A549 (cell line): ENCODE measurements around the gene GGNBP2. TPM values are rescaled to one million over a fixed set of nuclear protein-coding genes. Genes with fewer than 3 reads are reported as not detected.

Source experiments
- ATAC-seq, 2 experiments: fragments of 200-7000 bp in 1 of 2; fragments of >200 bp in 1 of 2; cut with Nextera tagmentation in 1 of 2; cut with Tn5 transposase in 1 of 2; 3 replicates each; pipeline versions ENCODE4 v1.8.0 to v1.9.1; 2018 to 2020; ENCODE audit warnings: mild to moderate bottlenecking in 1 of 2, moderate library complexity in 1 of 2
- CTCF ChIA-PET: fragments of 300-600 bp; sonication (Branson Sonifier 250); formaldehyde crosslinking; extraction: SDS; loops from one replicate; lab custom pipeline; 2021; ENCODE audit warnings: antibody characterized with exemption, inconsistent platforms; lab: Yijun Ruan, JAX
- POLR2A ChIA-PET: fragments of 350-600 bp; formaldehyde crosslinking; extraction: SDS; loops from one replicate; lab custom pipeline; 2021; ENCODE audit warnings: antibody characterized with exemption, inconsistent platforms; lab: Yijun Ruan, JAX
- DNase-seq, 2 experiments: peaks; one replicate each; pipeline versions ENCODE4 v3.0.0 to v3.0.0-alpha.2; 2011 to 2016; ENCODE audit warnings: low read depth in 1 of 2, low spot score in 1 of 2
- FAIRE-seq: peaks from 2 replicates; lab custom pipeline; 2011; peaks lifted over from hg19 to GRCh38; lab: Jason Lieb, UNC
- H3K27ac ChIP-seq, 2 experiments: fragments of >200 bp; sonication (Bioruptor Twin); formaldehyde crosslinking; 3 replicates each; pipeline ENCODE4 v1.5.1; 2016 to 2017
- H3K4me1 ChIP-seq: fragments of >200 bp; sonication (Bioruptor Twin); formaldehyde crosslinking; 3 replicates; pipeline ENCODE4 v1.6.1; 2016
- H3K4me2 ChIP-seq: fragments of >200 bp; sonication (Bioruptor Twin); formaldehyde crosslinking; 3 replicates; pipeline ENCODE4 v1.6.1; 2016
- H3K4me3 ChIP-seq: fragments of >200 bp; sonication (Bioruptor Twin); formaldehyde crosslinking; 3 replicates; pipeline ENCODE4 v1.5.1; 2016
- H3K9me3 ChIP-seq: fragments of >200 bp; sonication (Bioruptor Twin); formaldehyde crosslinking; 3 replicates; pipeline ENCODE4 v1.6.1; 2016
- CHD2 ChIP-seq: fragments of 150-350 bp; IDR thresholded peaks from 2 replicates; pipeline ENCODE4 v1.6.1; 2014; ENCODE audit warnings: low read length; ENCODE audit not compliant: partially characterized antibody
- EP300 ChIP-seq, 2 experiments: fragments of >200 bp; sonication (Bioruptor Twin); formaldehyde crosslinking; IDR thresholded peaks; 2 replicates in 1 of 2; 3 replicates in 1 of 2; pipeline ENCODE4 v1.6.1; 2016 to 2017
- ESRRA ChIP-seq: fragments of 150-350 bp; IDR thresholded peaks from 2 replicates; pipeline ENCODE4 v1.6.1; 2014; ENCODE audit warnings: mild to moderate bottlenecking, low read length, borderline replicate concordance
- HEYL ChIP-seq: fragments of 250-450 bp; sonication (Bioruptor Pico); IDR thresholded peaks from 2 replicates; pipeline ENCODE4 v1.8.0; 2021; ENCODE audit warnings: mild to moderate bottlenecking, moderate library complexity
- KDM1A ChIP-seq: fragments of 200-600 bp; sonication (generic); IDR thresholded peaks from 2 replicates; pipeline ENCODE4 v1.6.1; 2016; ENCODE audit warnings: low read depth, mild to moderate bottlenecking
- MAZ ChIP-seq: fragments of 150-350 bp; IDR thresholded peaks from 2 replicates; pipeline ENCODE4 v1.6.1; 2014; ENCODE audit warnings: antibody characterized with exemption, low read depth, low read length, borderline replicate concordance
- MYC ChIP-seq: IDR thresholded peaks from 2 replicates; pipeline ENCODE4 v1.6.1; 2012; ENCODE audit warnings: mild to moderate bottlenecking, inconsistent platforms, low read length, improper control_type of control experiment, borderline replicate concordance
- NPAS2 ChIP-seq: fragments of 250-450 bp; sonication (Bioruptor Pico); IDR thresholded peaks from 2 replicates; pipeline ENCODE4 v1.8.0; 2022; ENCODE audit warnings: mild to moderate bottlenecking, moderate library complexity, borderline replicate concordance
- NR3C1 ChIP-seq: fragments of >200 bp; sonication (Bioruptor Twin); formaldehyde crosslinking; IDR thresholded peaks from 3 replicates; pipeline ENCODE4 v1.6.1; 2017
- POLR2AphosphoS2 ChIP-seq: conservative IDR thresholded peaks from 2 replicates; pipeline ENCODE4 v1.6.1; 2012; ENCODE audit warnings: low read length, improper control_type of control experiment, inconsistent platforms
- RAD21 ChIP-seq, 2 experiments: fragments of >200 bp in 1 of 2; sonication (Bioruptor Twin) in 1 of 2; formaldehyde crosslinking in 1 of 2; IDR thresholded peaks in 1 of 2; conservative IDR thresholded peaks in 1 of 2; 2 replicates in 1 of 2; 3 replicates in 1 of 2; pipeline ENCODE4 v1.6.1; 2012 to 2018; ENCODE audit warnings: inconsistent platforms in 1 of 2
- RNF2 ChIP-seq: fragments of 200-600 bp; sonication (generic); IDR thresholded peaks from 2 replicates; pipeline ENCODE4 v1.6.1; 2016; ENCODE audit warnings: low read depth, mild to moderate bottlenecking, antibody characterized with exemption, moderate library complexity, borderline replicate concordance
- ZFP36 ChIP-seq: fragments of 450-650 bp; IDR thresholded peaks from 2 replicates; pipeline ENCODE4 v1.6.1; 2014; ENCODE audit warnings: borderline replicate concordance; ENCODE audit not compliant: partially characterized antibody
- ZNF302 ChIP-seq: fragments of 250-450 bp; sonication (Bioruptor Pico); IDR thresholded peaks from 2 replicates; pipeline ENCODE4 v1.9.0; 2021; ENCODE audit warnings: inconsistent platforms, mild to moderate bottlenecking, moderate library complexity
- WGBS: methylation state at CpG from one replicate; pipeline ENCODE4 v1.1.6; 2017; ENCODE audit errors: missing lambda C conversion rate; 5-methylcytosine and 5-hydroxymethylcytosine counted together
- polyA plus RNA-seq, 4 experiments: library from polyadenylated mRNA; depleted of rRNA in 3 of 4; stranded (reverse); fragments of >200 nt; fragmentation: RNase III in 1 of 4; extraction: RNeasy Plus Mini Kit Qiagen cat#74134 plus additional on column Dnase treatment in 1 of 4; gene quantifications; 2 replicates in 3 of 4; 3 replicates in 1 of 4; pipeline ENCODE4 v1.2.3, GENCODE V29; 2011 to 2017
- TF ChIP-seq, protein P1 (sequence below): fragments of >200 bp; sonication (Bioruptor Twin); formaldehyde crosslinking; IDR thresholded peaks from 2 replicates; pipeline ENCODE4 v1.6.1; 2016
- TF ChIP-seq, protein P2 (sequence below): IDR thresholded peaks from 2 replicates; pipeline ENCODE4 v1.6.1; 2012
- TF ChIP-seq, protein P3 (sequence below): fragments of 200-600 bp; sonication (generic); IDR thresholded peaks from 2 replicates; pipeline ENCODE4 v1.6.1; 2016; ENCODE audit warnings: antibody characterized with exemption, mild to moderate bottlenecking, moderate library complexity

The GGNBP2 gene
- polyA plus RNA-seq, 2 of the 4 experiments (the other 2 are of a cell fraction), result 83.7 to 144 TPM

DNA sequence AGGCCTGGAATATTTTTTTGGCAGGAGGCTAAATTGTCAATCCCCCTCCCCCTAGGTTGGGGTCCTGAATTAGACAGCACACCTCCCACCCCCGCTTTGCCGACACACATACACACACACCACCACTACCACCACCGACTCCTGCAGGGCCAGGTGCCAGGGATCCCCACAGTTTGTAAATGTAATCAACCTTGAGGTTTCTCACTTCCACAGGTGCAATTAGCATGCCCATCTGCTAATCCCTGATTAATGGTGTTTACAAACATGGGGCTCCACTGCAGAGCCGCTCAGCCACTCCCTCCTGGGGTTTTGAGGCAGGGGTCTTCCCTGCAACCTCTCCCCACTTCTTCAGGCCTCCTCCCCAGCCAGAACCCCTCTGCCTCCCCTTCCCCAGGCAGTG lies 68.4 kb downstream of the GGNBP2 start:
- POLR2A ChIA-PET, result interaction anchor here (0.8 kb wide), 1 partner anchor 12 kb away, joined by 3 read pairs; the partner anchor contains the start of gene MRM1
- Histone ChIP-seq H3K9me3 (no peaks in the 10 kb centered on the region), H3K4me1 (peaks cover 21% of the 10 kb centered on the region), H3K4me3 (no peak overlapping the region), H3K4me2 (no peak overlapping the region), H3K27ac (no peak overlapping the region)
- WGBS, result 87% methylated on average over 4 of the region's 4 CpGs
- CTCF ChIA-PET, result interaction anchor here (0.6 to 12.4 kb wide), 5 partner anchors 11 to 1204 kb away, joined by 3 to 112 read pairs (median 30); partner anchors contain the start of gene MRM1
- ATAC-seq, result no peak
- no peak for DNase-seq
- TF ChIP-seq, protein P1, sequence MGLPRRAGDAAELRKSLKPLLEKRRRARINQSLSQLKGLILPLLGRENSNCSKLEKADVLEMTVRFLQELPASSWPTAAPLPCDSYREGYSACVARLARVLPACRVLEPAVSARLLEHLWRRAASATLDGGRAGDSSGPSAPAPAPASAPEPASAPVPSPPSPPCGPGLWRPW, result no peak
- FAIRE-seq, result no peak

GRCh38 chr17:36614081-36614480 lies 69.4 kb downstream of the GGNBP2 start:
- WGBS, result 92% methylated on average over 7 of the region's 7 CpGs
- ATAC-seq (no peak), DNase-seq (no peak), FAIRE-seq (no peak)
- TF ChIP-seq MYC, result no peak
- no peak for TF ChIP-seq EP300 (IDR thresholded peaks at IDR 0.05)
- Histone ChIP-seq H3K9me3 (no peaks in the 10 kb centered on the region), H3K27ac (no peak overlapping the region), H3K4me2 (no peak overlapping the region), H3K4me1 (peaks cover 12% of the 10 kb centered on the region), H3K4me3 (no peak overlapping the region)
- ChIA-PET POLR2A (interaction anchor here (0.8 kb wide), 1 partner anchor 13 kb away, joined by 3 read pairs; the partner anchor contains the start of gene MRM1), CTCF (interaction anchor here (4.8 to 12.4 kb wide), 3 partner anchors 12 to 434 kb away, joined by 30 to 112 read pairs (median 96); partner anchors contain the start of gene MRM1)

DNA sequence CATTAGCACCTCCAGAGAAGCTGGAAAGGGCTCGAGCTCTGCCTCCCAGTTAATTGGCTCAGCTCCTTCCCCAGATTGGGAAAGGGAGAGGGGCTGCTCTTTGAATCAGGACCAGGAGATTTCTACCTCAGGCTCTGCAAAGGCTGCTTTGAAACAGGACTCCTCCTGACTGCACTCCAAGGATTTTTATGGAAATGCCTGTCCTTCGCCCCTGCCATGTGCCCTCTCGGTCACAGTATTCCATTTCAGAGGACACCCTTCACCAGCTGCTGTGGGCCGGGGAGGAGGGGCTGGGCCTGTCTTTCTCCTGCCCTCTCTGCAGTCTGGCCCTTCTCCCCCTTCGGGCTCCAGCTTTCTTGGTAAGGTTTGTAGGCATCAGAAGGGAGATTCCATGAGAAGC lies 70.2 kb downstream of the GGNBP2 start:
- Histone ChIP-seq H3K27ac (no peak overlapping the region), H3K9me3 (no peaks in the 10 kb centered on the region), H3K4me3 (no peak overlapping the region), H3K4me1 (peaks cover 10% of the 10 kb centered on the region), H3K4me2 (no peak overlapping the region)
- 62% methylated on average over 5 of the region's 5 CpGs for WGBS
- ChIA-PET CTCF (interaction anchor here (0.7 to 12.4 kb wide), 5 partner anchors 12 to 433 kb away, joined by 3 to 112 read pairs (median 30); partner anchors contain the start of gene MRM1), POLR2A (interaction anchor here (0.7 kb wide), 1 partner anchor 567 kb away, joined by 3 read pairs; no protein-coding TSS in a partner anchor)
- FAIRE-seq (no peak), ATAC-seq (no peak)
- TF ChIP-seq HEYL (CRISPR knock-in tag) (no peak), KDM1A (no peak), POLR2AphosphoS2 (no peak), NR3C1 (no peak), NPAS2 (no peak), ESRRA (no peak), MYC (no peak), RNF2 (no peak), ZNF302 (CRISPR knock-in tag) (no peak), ZFP36 (no peak), CHD2 (no peak), EP300 (IDR thresholded peaks at IDR 0.05) (no peak), MAZ (no peak), RAD21 (conservative IDR thresholded peaks at IDR 0.05 in 1 of 2, IDR thresholded peaks at IDR 0.05 in 1 of 2) (no peak)
- TF ChIP-seq, protein P2, sequence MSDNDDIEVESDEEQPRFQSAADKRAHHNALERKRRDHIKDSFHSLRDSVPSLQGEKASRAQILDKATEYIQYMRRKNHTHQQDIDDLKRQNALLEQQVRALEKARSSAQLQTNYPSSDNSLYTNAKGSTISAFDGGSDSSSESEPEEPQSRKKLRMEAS, result no peak
- TF ChIP-seq, protein P3, sequence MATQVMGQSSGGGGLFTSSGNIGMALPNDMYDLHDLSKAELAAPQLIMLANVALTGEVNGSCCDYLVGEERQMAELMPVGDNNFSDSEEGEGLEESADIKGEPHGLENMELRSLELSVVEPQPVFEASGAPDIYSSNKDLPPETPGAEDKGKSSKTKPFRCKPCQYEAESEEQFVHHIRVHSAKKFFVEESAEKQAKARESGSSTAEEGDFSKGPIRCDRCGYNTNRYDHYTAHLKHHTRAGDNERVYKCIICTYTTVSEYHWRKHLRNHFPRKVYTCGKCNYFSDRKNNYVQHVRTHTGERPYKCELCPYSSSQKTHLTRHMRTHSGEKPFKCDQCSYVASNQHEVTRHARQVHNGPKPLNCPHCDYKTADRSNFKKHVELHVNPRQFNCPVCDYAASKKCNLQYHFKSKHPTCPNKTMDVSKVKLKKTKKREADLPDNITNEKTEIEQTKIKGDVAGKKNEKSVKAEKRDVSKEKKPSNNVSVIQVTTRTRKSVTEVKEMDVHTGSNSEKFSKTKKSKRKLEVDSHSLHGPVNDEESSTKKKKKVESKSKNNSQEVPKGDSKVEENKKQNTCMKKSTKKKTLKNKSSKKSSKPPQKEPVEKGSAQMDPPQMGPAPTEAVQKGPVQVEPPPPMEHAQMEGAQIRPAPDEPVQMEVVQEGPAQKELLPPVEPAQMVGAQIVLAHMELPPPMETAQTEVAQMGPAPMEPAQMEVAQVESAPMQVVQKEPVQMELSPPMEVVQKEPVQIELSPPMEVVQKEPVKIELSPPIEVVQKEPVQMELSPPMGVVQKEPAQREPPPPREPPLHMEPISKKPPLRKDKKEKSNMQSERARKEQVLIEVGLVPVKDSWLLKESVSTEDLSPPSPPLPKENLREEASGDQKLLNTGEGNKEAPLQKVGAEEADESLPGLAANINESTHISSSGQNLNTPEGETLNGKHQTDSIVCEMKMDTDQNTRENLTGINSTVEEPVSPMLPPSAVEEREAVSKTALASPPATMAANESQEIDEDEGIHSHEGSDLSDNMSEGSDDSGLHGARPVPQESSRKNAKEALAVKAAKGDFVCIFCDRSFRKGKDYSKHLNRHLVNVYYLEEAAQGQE, result no peak
- TF ChIP-seq, all 56 proteins: peak for 0
- DNase-seq, result no peak
